HG03095 (cell line): Measurements from ENCODE around the gene PROC.

Experiments used
- ATAC-seq: cut with Tn5 transposase; IDR thresholded peaks from one replicate; pipeline ENCODE4 v1.9.1; 2021; ENCODE audit warnings: moderate library complexity; ENCODE audit not compliant: unreplicated experiment

Gene PROC

DNA sequence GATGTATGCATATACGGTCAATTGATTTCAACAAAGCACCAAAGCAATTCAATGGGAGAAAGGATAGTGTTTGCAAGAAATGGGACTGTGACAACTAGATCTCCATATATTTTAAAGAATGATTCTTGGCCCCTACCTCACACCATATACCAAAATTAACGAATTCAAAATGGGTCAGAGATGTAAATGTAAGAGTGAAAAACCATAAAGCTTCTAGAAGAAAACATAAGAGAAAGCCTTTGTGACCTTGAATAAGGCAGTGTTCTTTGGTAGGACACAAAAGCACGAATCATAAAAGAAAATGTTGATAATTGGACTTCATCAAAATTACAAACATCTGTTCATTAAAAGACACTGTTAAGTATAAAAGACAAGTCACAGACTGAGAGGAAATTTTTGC, 5.0 kb upstream of the PROC start:
- no peak for ATAC-seq

- no peak for ATAC-seq
Measured at GRCh38 chr2:127413782-127414637, 4.2 kb upstream of the PROC start.

GRCh38 chr2:127414638-127415592, 3.3 kb upstream of the PROC start:
- ATAC-seq = no peak

GRCh38 chr2:127415593-127416505, 2.4 kb upstream of the PROC start:
- ATAC-seq = peak; percentile 82

DNA sequence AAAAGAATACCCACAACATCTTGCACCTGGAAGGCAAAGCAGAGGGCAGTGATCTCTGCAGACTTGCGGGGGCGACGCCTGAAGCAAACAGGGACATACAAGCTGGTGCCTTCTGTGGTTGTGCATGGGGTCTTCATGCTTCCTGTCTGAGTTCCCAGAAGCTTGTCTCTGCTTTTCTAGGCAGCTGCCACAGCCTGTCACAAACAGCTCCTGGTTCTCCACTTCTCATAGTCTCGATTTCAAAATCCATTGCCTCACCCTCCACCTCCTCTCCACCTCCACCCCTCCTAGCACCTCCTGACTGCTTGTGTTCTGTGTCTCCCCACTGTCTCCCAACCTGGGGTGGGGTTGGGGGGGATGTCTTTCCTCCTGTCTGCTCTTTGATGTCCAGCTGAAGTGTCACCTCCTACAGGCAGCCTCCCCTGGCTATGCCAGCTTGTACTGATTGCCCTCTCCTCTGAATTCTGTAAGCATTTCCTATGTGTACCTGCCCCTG, 1.7 kb upstream of the PROC start:
- no peak for ATAC-seq

DNA sequence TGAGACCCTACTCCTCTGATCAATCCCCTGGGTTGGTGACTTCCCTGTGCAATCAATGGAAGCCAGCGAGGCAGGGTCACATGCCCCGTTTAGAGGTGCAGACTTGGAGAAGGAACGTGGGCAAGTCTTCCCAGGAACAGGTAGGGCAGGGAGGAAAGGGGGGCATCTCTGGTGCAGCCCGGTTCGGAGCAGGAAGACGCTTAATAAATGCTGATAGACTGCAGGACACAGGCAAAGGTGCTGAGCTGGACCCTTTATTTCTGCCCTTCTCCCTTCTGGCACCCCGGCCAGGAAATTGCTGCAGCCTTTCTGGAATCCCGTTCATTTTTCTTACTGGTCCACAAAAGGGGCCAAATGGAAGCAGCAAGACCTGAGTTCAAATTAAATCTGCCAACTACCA, 821 bp upstream of the PROC start:
- no peak for ATAC-seq

- ATAC-seq = no peak
Measured at GRCh38 chr2:127419112-127419430, 844 bp downstream of the PROC start.

GRCh38 chr2:127419448-127420038, 1.3 kb downstream of the PROC start:
- no peak for ATAC-seq

GRCh38 chr2:127420039-127420864, 2.0 kb downstream of the PROC start:
- no peak for ATAC-seq

DNA sequence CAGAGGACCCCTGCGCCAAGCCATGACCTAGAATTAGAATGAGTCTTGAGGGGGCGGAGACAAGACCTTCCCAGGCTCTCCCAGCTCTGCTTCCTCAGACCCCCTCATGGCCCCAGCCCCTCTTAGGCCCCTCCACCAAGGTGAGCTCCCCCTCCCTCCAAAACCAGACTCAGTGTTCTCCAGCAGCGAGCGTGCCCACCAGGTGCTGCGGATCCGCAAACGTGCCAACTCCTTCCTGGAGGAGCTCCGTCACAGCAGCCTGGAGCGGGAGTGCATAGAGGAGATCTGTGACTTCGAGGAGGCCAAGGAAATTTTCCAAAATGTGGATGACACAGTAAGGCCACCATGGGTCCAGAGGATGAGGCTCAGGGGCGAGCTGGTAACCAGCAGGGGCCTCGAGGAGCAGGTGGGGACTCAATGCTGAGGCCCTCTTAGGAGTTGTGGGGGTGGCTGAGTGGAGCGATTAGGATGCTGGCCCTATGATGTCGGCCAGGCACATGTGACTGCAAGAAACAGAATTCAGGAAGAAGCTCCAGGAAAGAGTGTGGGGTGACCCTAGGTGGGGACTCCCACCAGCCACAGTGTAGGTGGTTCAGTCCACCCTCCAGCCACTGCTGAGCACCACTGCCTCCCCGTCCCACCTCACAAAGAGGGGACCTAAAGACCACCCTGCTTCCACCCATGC, 3.0 kb downstream of the PROC start:
- ATAC-seq = no peak

DNA sequence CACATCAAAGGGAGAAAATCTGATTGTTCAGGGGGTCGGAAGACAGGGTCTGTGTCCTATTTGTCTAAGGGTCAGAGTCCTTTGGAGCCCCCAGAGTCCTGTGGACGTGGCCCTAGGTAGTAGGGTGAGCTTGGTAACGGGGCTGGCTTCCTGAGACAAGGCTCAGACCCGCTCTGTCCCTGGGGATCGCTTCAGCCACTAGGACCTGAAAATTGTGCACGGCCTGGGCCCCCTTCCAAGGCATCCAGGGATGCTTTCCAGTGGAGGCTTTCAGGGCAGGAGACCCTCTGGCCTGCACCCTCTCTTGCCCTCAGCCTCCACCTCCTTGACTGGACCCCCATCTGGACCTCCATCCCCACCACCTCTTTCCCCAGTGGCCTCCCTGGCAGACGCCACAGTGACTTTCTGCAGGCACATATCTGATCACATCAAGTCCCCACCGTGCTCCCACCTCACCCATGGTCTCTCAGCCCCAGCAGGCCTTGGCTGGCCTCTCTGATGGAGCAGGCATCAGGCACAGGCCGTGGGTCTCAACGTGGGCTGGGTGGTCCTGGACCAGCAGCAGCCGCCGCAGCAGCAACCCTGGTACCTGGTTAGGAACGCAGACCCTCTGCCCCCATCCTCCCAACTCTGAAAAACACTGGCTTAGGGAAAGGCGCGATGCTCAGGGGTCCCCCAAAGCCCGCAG, 3.8 kb downstream of the PROC start:
- ATAC-seq = no peak

DNA sequence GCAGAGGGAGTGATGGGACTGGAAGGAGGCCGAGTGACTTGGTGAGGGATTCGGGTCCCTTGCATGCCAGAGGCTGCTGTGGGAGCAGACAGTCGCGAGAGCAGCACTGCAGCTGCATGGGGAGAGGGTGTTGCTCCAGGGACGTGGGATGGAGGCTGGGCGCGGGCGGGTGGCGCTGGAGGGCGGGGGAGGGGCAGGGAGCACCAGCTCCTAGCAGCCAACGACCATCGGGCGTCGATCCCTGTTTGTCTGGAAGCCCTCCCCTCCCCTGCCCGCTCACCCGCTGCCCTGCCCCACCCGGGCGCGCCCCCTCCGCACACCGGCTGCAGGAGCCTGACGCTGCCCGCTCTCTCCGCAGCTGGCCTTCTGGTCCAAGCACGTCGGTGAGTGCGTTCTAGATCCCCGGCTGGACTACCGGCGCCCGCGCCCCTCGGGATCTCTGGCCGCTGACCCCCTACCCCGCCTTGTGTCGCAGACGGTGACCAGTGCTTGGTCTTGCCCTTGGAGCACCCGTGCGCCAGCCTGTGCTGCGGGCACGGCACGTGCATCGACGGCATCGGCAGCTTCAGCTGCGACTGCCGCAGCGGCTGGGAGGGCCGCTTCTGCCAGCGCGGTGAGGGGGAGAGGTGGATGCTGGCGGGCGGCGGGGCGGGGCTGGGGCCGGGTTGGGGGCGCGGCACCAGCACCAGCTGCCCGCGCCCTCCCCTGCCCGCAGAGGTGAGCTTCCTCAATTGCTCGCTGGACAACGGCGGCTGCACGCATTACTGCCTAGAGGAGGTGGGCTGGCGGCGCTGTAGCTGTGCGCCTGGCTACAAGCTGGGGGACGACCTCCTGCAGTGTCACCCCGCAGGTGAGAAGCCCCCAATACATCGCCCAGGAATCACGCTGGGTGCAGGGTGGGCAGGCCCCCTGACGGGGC, 4.6 kb downstream of the PROC start:
- no peak for ATAC-seq

GRCh38 chr2:127423478-127423843, 5.2 kb downstream of the PROC start:
- ATAC-seq = no peak

DNA sequence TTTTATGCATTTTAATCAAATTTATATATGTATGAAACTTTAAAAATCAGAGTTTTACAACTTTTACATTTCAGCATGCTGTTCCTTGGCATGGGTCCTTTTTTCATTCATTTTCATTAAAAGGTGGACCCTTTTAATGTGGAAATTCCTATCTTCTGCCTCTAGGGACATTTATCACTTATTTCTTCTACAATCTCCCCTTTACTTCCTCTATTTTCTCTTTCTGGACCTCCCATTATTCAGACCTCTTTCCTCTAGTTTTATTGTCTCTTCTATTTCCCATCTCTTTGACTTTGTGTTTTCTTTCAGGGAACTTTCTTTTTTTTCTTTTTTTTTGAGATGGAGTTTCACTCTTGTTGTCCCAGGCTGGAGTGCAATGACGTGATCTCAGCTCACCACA, 5.7 kb downstream of the PROC start:
- ATAC-seq = no peak

DNA sequence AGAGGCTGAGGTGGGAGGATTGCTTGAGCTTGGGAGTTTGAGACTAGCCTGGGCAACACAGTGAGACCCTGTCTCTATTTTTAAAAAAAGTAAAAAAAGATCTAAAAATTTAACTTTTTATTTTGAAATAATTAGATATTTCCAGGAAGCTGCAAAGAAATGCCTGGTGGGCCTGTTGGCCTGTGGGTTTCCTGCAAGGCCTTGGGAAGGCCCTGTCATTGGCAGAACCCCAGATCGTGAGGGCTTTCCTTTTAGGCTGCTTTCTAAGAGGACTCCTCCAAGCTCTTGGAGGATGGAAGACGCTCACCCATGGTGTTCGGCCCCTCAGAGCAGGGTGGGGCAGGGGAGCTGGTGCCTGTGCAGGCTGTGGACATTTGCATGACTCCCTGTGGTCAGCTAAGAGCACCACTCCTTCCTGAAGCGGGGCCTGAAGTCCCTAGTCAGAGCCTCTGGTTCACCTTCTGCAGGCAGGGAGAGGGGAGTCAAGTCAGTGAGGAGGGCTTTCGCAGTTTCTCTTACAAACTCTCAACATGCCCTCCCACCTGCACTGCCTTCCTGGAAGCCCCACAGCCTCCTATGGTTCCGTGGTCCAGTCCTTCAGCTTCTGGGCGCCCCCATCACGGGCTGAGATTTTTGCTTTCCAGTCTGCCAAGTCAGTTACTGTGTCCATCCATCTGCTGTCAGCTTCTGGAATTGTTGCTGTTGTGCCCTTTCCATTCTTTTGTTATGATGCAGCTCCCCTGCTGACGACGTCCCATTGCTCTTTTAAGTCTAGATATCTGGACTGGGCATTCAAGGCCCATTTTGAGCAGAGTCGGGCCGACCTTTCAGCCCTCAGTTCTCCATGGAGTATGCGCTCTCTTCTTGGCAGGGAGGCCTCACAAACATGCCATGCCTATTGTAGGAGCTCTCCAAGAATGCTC, 6.6 kb downstream of the PROC start:
- ATAC-seq = no peak
